Parathyroid adenoma (tissue), 2 donors: ENCODE data around the gene BRD8.

Experiments
- H2AFZ ChIP-seq: fragments of 300-600 bp; sonication (generic); one replicate; pipeline ENCODE4 v1.7.0; 2017; ENCODE audit warnings: antibody characterized with exemption, mild to moderate bottlenecking
- H3K27ac ChIP-seq: fragments of 300-600 bp; sonication (generic); one replicate; pipeline ENCODE4 v1.7.0; 2017
- H3K27me3 ChIP-seq: fragments of 300-600 bp; sonication (generic); one replicate; pipeline ENCODE4 v1.7.0; 2017; ENCODE audit warnings: low read length; ENCODE audit not compliant: control insufficient read depth, insufficient read depth
- H3K36me3 ChIP-seq: fragments of 300-600 bp; sonication (generic); one replicate; pipeline ENCODE4 v1.7.0; 2017; ENCODE audit warnings: low read length; ENCODE audit not compliant: control insufficient read depth, insufficient read depth
- H3K4me1 ChIP-seq: fragments of 300-600 bp; sonication (generic); one replicate; pipeline ENCODE4 v1.7.0; 2017; ENCODE audit warnings: control low read depth
- H3K4me2 ChIP-seq: fragments of 300-600 bp; sonication (generic); one replicate; pipeline ENCODE4 v1.7.0; 2017; ENCODE audit warnings: low read length
- H3K4me3 ChIP-seq: fragments of 300-600 bp; sonication (generic); one replicate; pipeline ENCODE4 v1.7.0; 2017; ENCODE audit warnings: low read depth, low read length
- H3K79me2 ChIP-seq: fragments of 300-600 bp; sonication (generic); one replicate; pipeline ENCODE4 v1.7.0; 2017; ENCODE audit warnings: control low read depth
- H3K9ac ChIP-seq: fragments of 300-600 bp; sonication (generic); one replicate; pipeline ENCODE4 v1.7.0; 2017; ENCODE audit warnings: mild to moderate bottlenecking
- H3K9me3 ChIP-seq: fragments of 300-600 bp; sonication (generic); one replicate; pipeline ENCODE4 v1.7.0; 2017; ENCODE audit warnings: low read length; ENCODE audit not compliant: control insufficient read depth
- CTCF ChIP-seq: fragments of 300-600 bp; sonication (generic); IDR thresholded peaks from one replicate; pipeline ENCODE4 v1.7.0; 2017; ENCODE audit warnings: antibody characterized with exemption, mild to moderate bottlenecking
- donor health status: primary hyperparathyroidism.

The BRD8 gene

GRCh38 chr5:138179277-138179857, 937 bp upstream of the BRD8 start:
- TF ChIP-seq CTCF: no peak
- Histone ChIP-seq H3K4me2 (peak overlapping the region; percentile 89), H3K4me3 (peak overlapping the region; percentile 80), H3K9me3 (no peaks in the 10 kb centered on the region), H3K9ac (no peak overlapping the region), H3K36me3 (no peaks in the 10 kb centered on the region), H2AFZ (peak overlapping the region; percentile 93), H3K27ac (no peak overlapping the region), H3K79me2 (peaks cover 11% of the 10 kb centered on the region), H3K4me1 (no peaks in the 10 kb centered on the region), H3K27me3 (no peaks in the 10 kb centered on the region)

- Histone ChIP-seq H2AFZ (peak overlapping the region; percentile 93), H3K79me2 (peaks cover 11% of the 10 kb centered on the region), H3K36me3 (no peaks in the 10 kb centered on the region), H3K4me2 (peak overlapping the region; percentile 89), H3K27ac (peak overlapping the region; percentile 92), H3K4me3 (peak overlapping the region; percentile 80), H3K9ac (peak overlapping the region; percentile 4), H3K4me1 (no peaks in the 10 kb centered on the region), H3K9me3 (no peaks in the 10 kb centered on the region), H3K27me3 (no peaks in the 10 kb centered on the region)
- TF ChIP-seq CTCF: no peak
Observed at GRCh38 chr5:138177941-138178515, 402 bp downstream of the BRD8 start.

GRCh38 chr5:138170299-138170698, 8.1 kb downstream of the BRD8 start:
- no peaks in the 10 kb centered on the region for H3K27me3 ChIP-seq
- no peak overlapping the region for H3K4me3 ChIP-seq
- no peak overlapping the region for H2AFZ ChIP-seq
- no peaks in the 10 kb centered on the region for H3K4me1 ChIP-seq
- H3K9me3 ChIP-seq: no peaks in the 10 kb centered on the region
- H3K9ac ChIP-seq: no peak overlapping the region
- no peak for TF ChIP-seq CTCF
- H3K4me2 ChIP-seq: no peak overlapping the region
- no peaks in the 10 kb centered on the region for H3K36me3 ChIP-seq
- no peak overlapping the region for H3K27ac ChIP-seq
- H3K79me2 ChIP-seq: no peaks in the 10 kb centered on the region

- no peak overlapping the region for H3K4me2 ChIP-seq
- H3K9me3 ChIP-seq: no peaks in the 10 kb centered on the region
- H3K27ac ChIP-seq: no peak overlapping the region
- H3K36me3 ChIP-seq: no peaks in the 10 kb centered on the region
- no peak overlapping the region for H2AFZ ChIP-seq
- H3K9ac ChIP-seq: no peak overlapping the region
- no peaks in the 10 kb centered on the region for H3K79me2 ChIP-seq
- H3K27me3 ChIP-seq: no peaks in the 10 kb centered on the region
- H3K4me3 ChIP-seq: no peak overlapping the region
- H3K4me1 ChIP-seq: no peaks in the 10 kb centered on the region
- TF ChIP-seq CTCF: no peak
Observed at GRCh38 chr5:138169124-138169523, 9.3 kb downstream of the BRD8 start.

- no peak overlapping the region for H3K9ac ChIP-seq
- H2AFZ ChIP-seq: no peak overlapping the region
- no peaks in the 10 kb centered on the region for H3K27me3 ChIP-seq
- no peaks in the 10 kb centered on the region for H3K4me1 ChIP-seq
- no peaks in the 10 kb centered on the region for H3K79me2 ChIP-seq
- H3K27ac ChIP-seq: no peak overlapping the region
- no peaks in the 10 kb centered on the region for H3K9me3 ChIP-seq
- no peaks in the 10 kb centered on the region for H3K36me3 ChIP-seq
- no peak overlapping the region for H3K4me3 ChIP-seq
- TF ChIP-seq CTCF: no peak
- no peak overlapping the region for H3K4me2 ChIP-seq
Observed at GRCh38 chr5:138163721-138164120, 14.7 kb downstream of the BRD8 start.
